Stomach (tissue), 9 donors: ENCODE results near the gene IGSF9B. TPM values are rescaled to one million over a fixed set of nuclear protein-coding genes. Genes with fewer than 3 reads are reported as not detected.

Experiments used
- DNase-seq, 2 donors: peaks; one replicate each; pipeline versions ENCODE4 v3.0.0 to v3.0.0-alpha.2; 2013 to 2019
- H3K27ac ChIP-seq, 5 donors: fragments of 200-600 bp in 4 of 5; sonication (generic) in 4 of 5; one replicate each; pipeline ENCODE4 v1.5.1; 2013 to 2019; ENCODE audit warnings: mild to moderate bottlenecking in 1 of 5, moderate library complexity in 1 of 5
- H3K27me3 ChIP-seq, 3 donors: fragments of 200-600 bp; sonication (generic); one replicate each; pipeline ENCODE4 v1.5.1; 2017 to 2019; ENCODE audit warnings: mixed run types in 1 of 3
- H3K36me3 ChIP-seq, 4 donors: fragments of 200-600 bp; sonication (generic); 1 replicate in 3 of 4; 2 replicates in 1 of 4; pipeline ENCODE4 v1.5.1; 2016 to 2019
- H3K4me1 ChIP-seq, 4 donors: fragments of 200-600 bp; sonication (generic); one replicate each; pipeline ENCODE4 v1.5.1; 2016 to 2019
- H3K4me3 ChIP-seq, 4 donors: fragments of 200-600 bp; sonication (generic) in 3 of 4; one replicate each; pipeline ENCODE4 v1.5.1; 2016 to 2019; ENCODE audit warnings: mild to moderate bottlenecking in 1 of 4
- H3K9me3 ChIP-seq, 4 donors: fragments of 200-600 bp; sonication (generic); one replicate each; pipeline ENCODE4 v1.5.1; 2016 to 2019
- CTCF ChIP-seq, 7 experiments: fragments of 450-650 bp in 4 of 7; fragments of 200-600 bp in 3 of 7; sonication (generic) in 3 of 7; IDR thresholded peaks; one replicate each; pipeline ENCODE4 v1.5.1; 2016 to 2019; ENCODE audit warnings: antibody characterized with exemption in 7 of 7, control low read depth in 2 of 7, mild to moderate bottlenecking in 1 of 7
- EP300 ChIP-seq: sonication (generic); formaldehyde crosslinking; IDR thresholded peaks from one replicate; pipeline ENCODE4 v1.6.1; 2017; ENCODE audit warnings: antibody characterized with exemption
- POLR2A ChIP-seq, 4 donors: fragments of 450-650 bp; IDR thresholded peaks; one replicate each; pipeline ENCODE4 v1.6.1; 2016; ENCODE audit warnings: antibody characterized with exemption in 4 of 4, control low read depth in 2 of 4, mild to moderate bottlenecking in 1 of 4, moderate library complexity in 1 of 4
- POLR2AphosphoS5 ChIP-seq, 3 donors: sonication (generic); formaldehyde crosslinking; IDR thresholded peaks; one replicate each; pipeline ENCODE4 v1.6.1; 2016; ENCODE audit warnings: antibody characterized with exemption in 3 of 3
- WGBS, 5 donors: extraction: QIAGEN DNeasy Blood & Tissue Kit in 3 of 5; methylation state at CpG; one replicate each; pipeline versions ENCODE4 v1.1.5 to v1.1.7; 2013 to 2018; 5-methylcytosine and 5-hydroxymethylcytosine counted together
- intact Hi-C: fragments of 100-400 bp; cut with DNase I; formaldehyde crosslinking; loops from one replicate; pipeline ENCODE4 v1.15.1; 2023; ENCODE audit warnings: low total_unique reads
- polyA plus RNA-seq, 3 donors: library from polyadenylated mRNA; stranded (reverse); fragments of 200-250 nt; gene quantifications; one replicate each; pipeline ENCODE4 v1.2.3, GENCODE V29; 2013
- total RNA-seq, 5 donors: library from RNA; depleted of rRNA; stranded (reverse); fragments of >200 nt; gene quantifications; one replicate each; pipeline versions ENCODE4 v1.1.0 to v1.2.3, GENCODE V29; 2014 to 2016
- donor health status: healthy with polysubstance abuse.
- donor health status: Bipolar disorder and iron deficiency.
- donor health status: healthy.

IGSF9B gene
- total and polyA plus RNA-seq, 8 donors: 0.44 to 22.3 (median 4.6) TPM; not detected in 1

- no peak overlapping the region for H3K4me3 ChIP-seq
- no peaks in the 10 kb centered on the region for H3K36me3 ChIP-seq
- H3K9me3 ChIP-seq: no peaks in the 10 kb centered on the region
- intact Hi-C loops: no loop called here
- 76 to 82% (median 80%) methylated on average over 10 of the region's 10 CpGs for WGBS, 5 donors
- H3K4me1 ChIP-seq: no peaks in the 10 kb centered on the region
- TF ChIP-seq POLR2A (IDR thresholded peaks at IDR 0.05) (no peak), POLR2AphosphoS5 (IDR thresholded peaks at IDR 0.05) (no peak), EP300 (no peak), CTCF (IDR thresholded peaks at IDR 0.05) (no peak)
- no peak overlapping the region for H3K27ac ChIP-seq
- peaks cover 0 to 26% (median 0%) of the 10 kb centered on the region in 3 donors for H3K27me3 ChIP-seq
- DNase-seq: no peak
Measured at GRCh38 chr11:133996671-133997070, 39.9 kb upstream of the IGSF9B start.

GRCh38 chr11:133995066-133995465 lies 38.3 kb upstream of the IGSF9B start:
- no peak for DNase-seq
- Histone ChIP-seq H3K4me3 (no peak overlapping the region), H3K4me1 (no peaks in the 10 kb centered on the region), H3K27me3 (peaks cover 0 to 42% (median 4%) of the 10 kb centered on the region in 3 donors), H3K27ac (no peak overlapping the region), H3K36me3 (no peaks in the 10 kb centered on the region), H3K9me3 (no peaks in the 10 kb centered on the region)
- WGBS, 5 donors: 63 to 77% (median 64%) methylated on average over 8 of the region's 8 CpGs
- intact Hi-C loops: no loop called here
- TF ChIP-seq CTCF (IDR thresholded peaks at IDR 0.05) (no peak), EP300 (no peak), POLR2AphosphoS5 (IDR thresholded peaks at IDR 0.05) (no peak), POLR2A (IDR thresholded peaks at IDR 0.05) (no peak)

GRCh38 chr11:133993921-133994320 lies 37.2 kb upstream of the IGSF9B start:
- WGBS, 5 donors: 90 to 93% (median 92%) methylated on average over 13 of the region's 13 CpGs
- no peak for DNase-seq
- H3K4me3 ChIP-seq: no peak overlapping the region
- H3K4me1 ChIP-seq: no peaks in the 10 kb centered on the region
- no peaks in the 10 kb centered on the region for H3K9me3 ChIP-seq
- intact Hi-C loops: no loop called here
- H3K36me3 ChIP-seq: no peaks in the 10 kb centered on the region
- TF ChIP-seq POLR2AphosphoS5 (IDR thresholded peaks at IDR 0.05): no peak
- peaks cover 0 to 36% (median 4%) of the 10 kb centered on the region in 3 donors for H3K27me3 ChIP-seq
- H3K27ac ChIP-seq: no peak overlapping the region

GRCh38 chr11:133993107-133993506 lies 36.3 kb upstream of the IGSF9B start:
- no peak for TF ChIP-seq POLR2A (IDR thresholded peaks at IDR 0.05)
- TF ChIP-seq CTCF (IDR thresholded peaks at IDR 0.05): no peak
- no peaks in the 10 kb centered on the region for H3K4me1 ChIP-seq
- H3K9me3 ChIP-seq: no peaks in the 10 kb centered on the region
- H3K27me3 ChIP-seq: peaks cover 0 to 36% (median 4%) of the 10 kb centered on the region in 3 donors
- no peak overlapping the region for H3K4me3 ChIP-seq
- WGBS, 5 donors: 77 to 94% (median 86%) methylated on average over 7 of the region's 7 CpGs
- intact Hi-C loops: no loop called here
- no peaks in the 10 kb centered on the region for H3K36me3 ChIP-seq
- no peak for DNase-seq
- H3K27ac ChIP-seq: no peak overlapping the region

- H3K4me1 ChIP-seq: no peaks in the 10 kb centered on the region
- DNase-seq: no peak
- intact Hi-C loops: no loop called here
- H3K9me3 ChIP-seq: no peaks in the 10 kb centered on the region
- WGBS, 5 donors: 43 to 63% (median 49%) methylated on average over 4 of the region's 4 CpGs
- H3K4me3 ChIP-seq: no peak overlapping the region
- H3K27me3 ChIP-seq: peaks cover 0 to 36% (median 4%) of the 10 kb centered on the region in 3 donors
- no peak overlapping the region for H3K27ac ChIP-seq
- TF ChIP-seq EP300 (no peak), CTCF (IDR thresholded peaks at IDR 0.05) (no peak), POLR2A (IDR thresholded peaks at IDR 0.05) (no peak), POLR2AphosphoS5 (IDR thresholded peaks at IDR 0.05) (no peak)
- no peaks in the 10 kb centered on the region for H3K36me3 ChIP-seq
Measured at GRCh38 chr11:133992121-133992520, 35.4 kb upstream of the IGSF9B start.
